Adrenal gland (tissue), 5 donors: Measurements from ENCODE around the gene IFNL3.

Source experiments
- CTCF ChIP-seq, 6 experiments: fragments of 450-650 bp in 4 of 6; fragments of 200-600 bp in 2 of 6; sonication (generic) in 1 of 6; IDR thresholded peaks; 1 replicate in 5 of 6; 2 replicates in 1 of 6; pipeline versions ENCODE4 v1.5.1 to v1.8.0; 2016 to 2021; ENCODE audit warnings: antibody characterized with exemption in 6 of 6, mild to moderate bottlenecking in 2 of 6, moderate library complexity in 1 of 6
- POLR2A ChIP-seq, 2 donors: fragments of 450-650 bp; IDR thresholded peaks; one replicate each; pipeline ENCODE4 v1.6.1; 2017; ENCODE audit warnings: antibody characterized with exemption in 2 of 2, mild to moderate bottlenecking in 2 of 2, moderate library complexity in 1 of 2
- donor health status: DM: no; HTN: no; CAD: no.

- TF ChIP-seq CTCF (IDR thresholded peaks at IDR 0.05) (no peak), POLR2A (IDR thresholded peaks at IDR 0.05) (no peak)
These were observed 41.8 kb downstream of the IFNL3 start for GRCh38 chr19:39202998-39203355.
